Measurements from ENCODE around the gene AHI1.

Gene AHI1

DNA sequence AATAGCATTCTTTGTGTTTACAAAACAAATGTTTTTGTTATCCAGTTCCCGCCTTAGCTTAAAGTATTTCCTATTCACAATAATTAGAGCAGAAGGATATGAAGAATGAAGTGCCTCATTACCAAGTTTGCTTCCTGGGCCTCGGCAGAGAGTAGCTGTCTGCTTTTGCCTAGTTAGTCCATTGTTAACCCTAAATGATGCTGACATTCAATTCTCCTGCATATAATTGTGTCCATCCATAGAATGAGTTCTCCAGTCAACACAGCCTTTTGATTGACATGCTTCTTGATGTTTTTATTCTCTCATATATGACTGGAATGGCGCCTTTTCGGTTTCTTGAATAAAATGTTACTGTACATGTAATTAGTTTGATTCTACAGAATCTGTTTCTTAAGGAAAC, 215.6 kb downstream of the AHI1 start:
- Histone ChIP-seq H3K79me2 (ENCODE audit: low read length) (no peaks in the 10 kb centered on the region), H2AFZ (ENCODE audit: low read depth, low read length) (no peak overlapping the region), H3K4me1 (ENCODE audit: low read length) (peaks cover 12% of the 10 kb centered on the region), H3K27ac (ENCODE audit: low read length) (no peak overlapping the region), H3K9ac (ENCODE audit: low read length) (no peak overlapping the region), H3K4me3 (ENCODE audit: low read length) (no peak overlapping the region), H3K9me3 (ENCODE audit: insufficient read depth, low read length) (no peaks in the 10 kb centered on the region), H4K20me1 (ENCODE audit: insufficient read depth, low read length) (no peaks in the 10 kb centered on the region), H3K4me2 (ENCODE audit: low read length) (no peak overlapping the region), H3K27me3 (ENCODE audit: low read depth, low read length) (no peaks in the 10 kb centered on the region), H3K36me3 (replicated peaks; ENCODE audit: low read depth, low read length) (no peaks in the 10 kb centered on the region)
- TF ChIP-seq, protein P1, sequence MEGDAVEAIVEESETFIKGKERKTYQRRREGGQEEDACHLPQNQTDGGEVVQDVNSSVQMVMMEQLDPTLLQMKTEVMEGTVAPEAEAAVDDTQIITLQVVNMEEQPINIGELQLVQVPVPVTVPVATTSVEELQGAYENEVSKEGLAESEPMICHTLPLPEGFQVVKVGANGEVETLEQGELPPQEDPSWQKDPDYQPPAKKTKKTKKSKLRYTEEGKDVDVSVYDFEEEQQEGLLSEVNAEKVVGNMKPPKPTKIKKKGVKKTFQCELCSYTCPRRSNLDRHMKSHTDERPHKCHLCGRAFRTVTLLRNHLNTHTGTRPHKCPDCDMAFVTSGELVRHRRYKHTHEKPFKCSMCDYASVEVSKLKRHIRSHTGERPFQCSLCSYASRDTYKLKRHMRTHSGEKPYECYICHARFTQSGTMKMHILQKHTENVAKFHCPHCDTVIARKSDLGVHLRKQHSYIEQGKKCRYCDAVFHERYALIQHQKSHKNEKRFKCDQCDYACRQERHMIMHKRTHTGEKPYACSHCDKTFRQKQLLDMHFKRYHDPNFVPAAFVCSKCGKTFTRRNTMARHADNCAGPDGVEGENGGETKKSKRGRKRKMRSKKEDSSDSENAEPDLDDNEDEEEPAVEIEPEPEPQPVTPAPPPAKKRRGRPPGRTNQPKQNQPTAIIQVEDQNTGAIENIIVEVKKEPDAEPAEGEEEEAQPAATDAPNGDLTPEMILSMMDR (IDR thresholded peaks at IDR 0.05; ENCODE audit: low read depth, low read length) = no peak
- TF ChIP-seq EZH2phosphoT487 (IDR thresholded peaks at IDR 0.05; ENCODE audit: low read depth) = no peak

DNA sequence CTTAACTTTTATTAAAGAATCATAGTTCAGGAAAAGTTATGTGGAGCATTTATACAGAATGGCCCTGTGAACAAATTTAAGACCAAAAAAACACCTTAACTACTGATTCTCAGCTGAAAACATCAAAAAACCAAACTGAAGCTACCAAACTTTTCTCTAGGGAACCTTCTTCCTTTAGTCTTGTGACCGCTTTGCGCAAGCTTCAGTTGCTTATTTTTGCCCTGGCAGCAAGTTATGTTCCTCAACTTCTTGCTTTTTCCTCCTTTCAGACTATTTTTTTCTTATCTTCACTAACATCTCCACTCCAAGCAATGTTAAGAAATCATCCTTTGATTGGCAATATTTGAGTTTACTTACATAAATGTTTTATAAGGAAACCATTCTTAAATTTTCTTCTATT, 216.3 kb downstream of the AHI1 start:
- Histone ChIP-seq H3K9me3 (ENCODE audit: insufficient read depth, low read length) (no peaks in the 10 kb centered on the region), H3K4me3 (ENCODE audit: low read length) (no peak overlapping the region), H2AFZ (ENCODE audit: low read depth, low read length) (no peak overlapping the region), H4K20me1 (ENCODE audit: insufficient read depth, low read length) (no peaks in the 10 kb centered on the region), H3K27ac (ENCODE audit: low read length) (no peak overlapping the region), H3K4me1 (ENCODE audit: low read length) (peaks cover 7% of the 10 kb centered on the region), H3K9ac (ENCODE audit: low read length) (no peak overlapping the region), H3K4me2 (ENCODE audit: low read length) (no peak overlapping the region), H3K27me3 (ENCODE audit: low read depth, low read length) (no peaks in the 10 kb centered on the region), H3K36me3 (replicated peaks; ENCODE audit: low read depth, low read length) (no peaks in the 10 kb centered on the region), H3K79me2 (ENCODE audit: low read length) (no peaks in the 10 kb centered on the region)
- TF ChIP-seq, protein P1 (IDR thresholded peaks at IDR 0.05; ENCODE audit: low read depth, low read length) = no peak
- no peak for TF ChIP-seq EZH2phosphoT487 (IDR thresholded peaks at IDR 0.05; ENCODE audit: low read depth)

DNA sequence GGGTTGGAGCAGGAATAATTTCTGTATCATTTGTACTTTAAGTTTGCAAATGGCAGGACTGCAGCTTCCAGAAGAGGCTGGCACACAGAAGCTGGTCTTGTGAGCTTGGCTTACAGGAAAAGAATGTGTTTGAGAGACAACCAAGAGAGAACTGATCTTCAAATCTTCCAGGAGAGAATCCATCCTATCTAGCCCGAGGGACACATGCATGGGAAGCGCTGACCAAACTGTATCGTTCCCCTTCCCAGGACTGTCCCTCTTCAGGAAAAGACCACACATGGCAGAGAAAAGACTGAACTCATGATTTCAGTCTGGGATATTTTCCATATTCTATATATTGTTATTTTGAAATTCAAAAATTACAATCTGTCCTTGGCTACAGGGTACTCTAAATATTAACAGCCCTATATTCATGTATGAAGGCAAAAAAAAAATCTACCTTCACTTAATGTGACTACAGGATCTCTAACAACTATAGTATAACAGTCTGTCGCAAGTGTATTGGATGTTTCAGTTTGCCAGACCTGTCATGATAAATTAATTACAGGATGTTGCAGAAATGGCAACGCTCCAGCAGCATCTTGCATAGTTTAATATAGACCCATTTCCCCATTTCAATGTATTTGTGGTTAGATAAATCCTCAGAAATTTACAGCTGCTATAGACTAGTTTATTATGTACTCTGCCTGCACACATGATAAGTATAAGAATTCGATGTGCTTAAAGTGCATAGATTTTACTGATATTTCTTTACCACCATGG, 217.0 kb downstream of the AHI1 start:
- Histone ChIP-seq H2AFZ (ENCODE audit: low read depth, low read length) (no peak overlapping the region), H3K4me3 (ENCODE audit: low read length) (no peak overlapping the region), H4K20me1 (ENCODE audit: insufficient read depth, low read length) (no peaks in the 10 kb centered on the region), H3K9ac (ENCODE audit: low read length) (no peak overlapping the region), H3K27me3 (ENCODE audit: low read depth, low read length) (no peaks in the 10 kb centered on the region), H3K36me3 (replicated peaks; ENCODE audit: low read depth, low read length) (no peaks in the 10 kb centered on the region), H3K79me2 (ENCODE audit: low read length) (no peaks in the 10 kb centered on the region), H3K9me3 (ENCODE audit: insufficient read depth, low read length) (no peaks in the 10 kb centered on the region), H3K4me1 (ENCODE audit: low read length) (peaks cover 11% of the 10 kb centered on the region), H3K4me2 (ENCODE audit: low read length) (no peak overlapping the region), H3K27ac (ENCODE audit: low read length) (no peak overlapping the region)
- TF ChIP-seq EZH2phosphoT487 (IDR thresholded peaks at IDR 0.05; ENCODE audit: low read depth) = no peak
- TF ChIP-seq, protein P1 (IDR thresholded peaks at IDR 0.05; ENCODE audit: low read depth, low read length) = no peak

DNA sequence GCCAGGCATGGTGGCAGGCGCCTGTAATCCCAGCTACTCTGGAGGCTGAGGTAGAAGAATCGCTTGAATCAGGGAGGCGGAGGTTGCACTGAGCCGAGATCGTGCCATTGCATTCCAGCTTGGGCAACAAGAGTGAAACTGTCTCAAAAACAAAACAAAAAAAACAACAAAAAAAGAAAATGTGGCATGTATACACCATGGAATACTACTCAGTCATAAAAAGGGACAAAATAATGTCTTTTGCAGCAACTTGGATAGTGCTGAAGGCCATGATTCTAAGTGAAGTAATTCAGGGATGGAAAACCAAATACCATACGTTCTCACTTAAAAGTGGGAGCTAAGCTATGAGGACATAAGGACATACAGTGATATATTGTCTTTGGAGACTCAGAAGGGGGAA, 220.1 kb downstream of the AHI1 start:
- Histone ChIP-seq H3K27me3 (ENCODE audit: low read depth, low read length) (no peaks in the 10 kb centered on the region), H3K4me2 (ENCODE audit: low read length) (no peak overlapping the region), H4K20me1 (ENCODE audit: insufficient read depth, low read length) (no peaks in the 10 kb centered on the region), H3K36me3 (replicated peaks; ENCODE audit: low read depth, low read length) (no peaks in the 10 kb centered on the region), H3K27ac (ENCODE audit: low read length) (no peak overlapping the region), H3K79me2 (ENCODE audit: low read length) (no peaks in the 10 kb centered on the region), H3K9me3 (ENCODE audit: insufficient read depth, low read length) (no peaks in the 10 kb centered on the region), H3K9ac (ENCODE audit: low read length) (no peak overlapping the region), H3K4me3 (ENCODE audit: low read length) (no peak overlapping the region), H2AFZ (ENCODE audit: low read depth, low read length) (no peak overlapping the region), H3K4me1 (ENCODE audit: low read length) (peaks cover 26% of the 10 kb centered on the region)
- TF ChIP-seq, protein P1 (IDR thresholded peaks at IDR 0.05; ENCODE audit: low read depth, low read length) = no peak
- TF ChIP-seq EZH2phosphoT487 (IDR thresholded peaks at IDR 0.05; ENCODE audit: low read depth) = no peak

Measured in OCI-LY3 (cell line).